ENCODE measurements around the gene NFIB.

- TF ChIP-seq EZH2 (IDR thresholded peaks at IDR 0.05; ENCODE audit: low read depth, low read length, severe bottlenecking), result no peak
- TF ChIP-seq JUND (IDR thresholded peaks at IDR 0.05; ENCODE audit: low read length), result no peak
- no peak for TF ChIP-seq POLR2A (IDR thresholded peaks at IDR 0.05; ENCODE audit: control extremely low read depth in 1 of 2, low read depth in 2 of 2, low read length in 2 of 2)
- TF ChIP-seq RAD21 (IDR thresholded peaks at IDR 0.05 in 1 of 2, conservative IDR thresholded peaks at IDR 0.05 in 1 of 2; ENCODE audit: low read depth in 2 of 2, low read length in 2 of 2), result no peak
- TF ChIP-seq CTCF (IDR thresholded peaks at IDR 0.05; ENCODE audit: control extremely low read depth in 1 of 3, insufficient read depth in 1 of 3, low read depth in 1 of 3, low read length in 3 of 3), result no peak
These were observed 10.4 kb downstream of the NFIB start for GRCh38 chr9:14303521-14303920.
